K562 (cell line): ENCODE data around the gene MAP3K4. TPM values are rescaled to one million over a fixed set of nuclear protein-coding genes. Genes with fewer than 3 reads are reported as not detected.

Experiments used
- CEBPG ChIP-seq, 3 experiments: fragments of 200-800 bp in 1 of 3; sonication (Bioruptor generic) in 1 of 3; sonication (generic) in 1 of 3; formaldehyde crosslinking in 1 of 3; IDR thresholded peaks in 2 of 3; conservative IDR thresholded peaks in 1 of 3; 2 replicates each; pipeline versions ENCODE4 v1.6.1 to v1.8.0; 2016 to 2022; ENCODE audit warnings: missing compliant biosample characterization in 2 of 3, missing genetic modification characterization in 2 of 3, mild to moderate bottlenecking in 1 of 3, missing genetic modification reagents in 1 of 3
- ETV5 ChIP-seq: sonication (generic); formaldehyde crosslinking; IDR thresholded peaks from 2 replicates; pipeline ENCODE4 v1.4.0; 2020; ENCODE audit warnings: low read depth, mild to moderate bottlenecking, missing genetic modification reagents
- GTF2B ChIP-seq: IDR thresholded peaks from 2 replicates; pipeline ENCODE4 v1.6.1; 2011; ENCODE audit not compliant: insufficient read length; ENCODE audit errors: extremely low read depth
- GTF3C2 ChIP-seq: IDR thresholded peaks from 3 replicates; pipeline ENCODE4 v1.6.1; 2011; ENCODE audit warnings: borderline replicate concordance, mild to moderate bottlenecking, moderate library complexity; ENCODE audit not compliant: insufficient read length; ENCODE audit errors: extremely low read depth
- NFE2 ChIP-seq: IDR thresholded peaks from 2 replicates; pipeline ENCODE4 v1.6.1; 2014; ENCODE audit warnings: antibody characterized with exemption, low read depth
- NFRKB ChIP-seq: fragments of 450-650 bp; IDR thresholded peaks from 2 replicates; pipeline ENCODE4 v1.6.1; 2016; ENCODE audit warnings: low read depth
- RREB1 ChIP-seq: fragments of 250-450 bp; sonication (Bioruptor Pico); IDR thresholded peaks from 2 replicates; pipeline ENCODE4 v1.4.0; 2020
- SIN3A ChIP-seq, 2 experiments: fragments of 150-350 bp in 1 of 2; IDR thresholded peaks; 2 replicates each; pipeline ENCODE4 v1.6.1; 2011 to 2016; ENCODE audit warnings: borderline replicate concordance in 2 of 2, low read depth in 2 of 2, low read length in 2 of 2, mild to moderate bottlenecking in 2 of 2, moderate library complexity in 2 of 2; ENCODE audit not compliant: control insufficient read depth in 1 of 2
- SMAD4 ChIP-seq: fragments of 250-450 bp; sonication (Bioruptor Pico); conservative IDR thresholded peaks from 2 replicates; pipeline ENCODE4 v1.8.0; 2021; ENCODE audit warnings: inconsistent platforms, mild to moderate bottlenecking, moderate library complexity
- TARDBP ChIP-seq: fragments of 450-650 bp; IDR thresholded peaks from 2 replicates; pipeline ENCODE4 v1.6.1; 2016
- polyA plus RNA-seq, 8 experiments: library from polyadenylated mRNA; depleted of rRNA in 4 of 8; stranded (reverse) in 5 of 8; unstranded in 3 of 8; fragments of >200 nt; fragmentation: Nextera tagmentation in 2 of 8; fragmentation: Illumina TruSeq in 1 of 8; extraction: Ambion mirVana in 2 of 8; extraction: Trizol in 1 of 8; gene quantifications; 2 replicates each; pipeline versions ENCODE4 v1.2.1 to v1.2.3, GENCODE V29; 2011 to 2014; ENCODE audit warnings: inconsistent platforms in 1 of 8, missing spikeins in 1 of 8
- total RNA-seq, 7 experiments: library from RNA; depleted of rRNA in 6 of 7; stranded (reverse); fragments of >200 nt in 6 of 7; fragmentation: Illumina TruSeq in 2 of 7; extraction: Trizol in 2 of 7; gene quantifications; 2 replicates each; pipeline versions ENCODE4 v1.2.1 to v1.2.3, GENCODE V29; 2011 to 2021; ENCODE audit warnings: low replicate concordance in 1 of 7
- TF ChIP-seq, protein P1 (sequence below): sonication (generic); formaldehyde crosslinking; IDR thresholded peaks from 2 replicates; pipeline ENCODE4 v1.8.0; 2022; ENCODE audit warnings: mild to moderate bottlenecking, missing genetic modification reagents
- TF ChIP-seq, protein P2 (sequence below): conservative IDR thresholded peaks from 2 replicates; pipeline ENCODE4 v1.6.1; 2011; ENCODE audit warnings: low read depth, mild to moderate bottlenecking, low read length; ENCODE audit not compliant: control insufficient read depth

MAP3K4 gene
- total and polyA plus RNA-seq, 9 of the 15 experiments (the other 6 are each of a cell fraction or from before 2014, with no cell fraction given): 21.0 to 77.2 (median 48.9) TPM

DNA sequence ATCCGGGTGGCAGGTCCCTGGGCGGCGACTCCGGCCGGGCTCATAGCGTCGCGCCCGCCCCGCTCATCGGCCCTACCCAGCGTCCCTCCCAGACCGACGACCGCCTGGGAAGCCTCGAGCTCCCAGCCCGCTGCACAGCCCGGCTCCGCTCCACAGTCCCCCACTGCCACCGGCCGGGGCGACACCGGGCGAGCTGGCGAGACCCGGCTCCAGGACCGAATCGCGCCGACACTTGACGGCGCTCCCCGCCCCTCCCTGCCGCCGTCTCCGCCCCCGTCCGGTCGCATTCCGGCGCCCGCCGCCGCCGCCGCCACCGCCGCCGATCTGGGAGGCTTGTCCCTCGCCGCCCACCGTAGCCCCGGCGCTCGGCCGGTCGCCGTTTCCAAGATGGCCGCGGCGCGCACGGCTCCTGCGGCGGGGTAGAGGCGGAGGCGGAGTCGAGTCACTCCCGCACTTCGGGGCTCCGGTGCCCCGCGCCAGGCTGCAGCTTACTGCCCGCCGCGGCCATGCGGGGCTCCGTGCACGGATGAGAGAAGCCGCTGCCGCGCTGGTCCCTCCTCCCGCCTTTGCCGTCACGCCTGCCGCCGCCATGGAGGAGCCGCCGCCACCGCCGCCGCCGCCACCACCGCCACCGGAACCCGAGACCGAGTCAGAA lies at the start of gene MAP3K4 (continued):
- peak; percentile 81; the same call in 1 of the 2 replicates for TF ChIP-seq RREB1 (CRISPR knock-in tag)
- TF ChIP-seq TARDBP: peak; percentile 50; the same call in 1 of the 2 replicates
- no peak for TF ChIP-seq GTF3C2
- TF ChIP-seq NFE2: no peak; the same call in 1 of the 2 replicates
- TF ChIP-seq ETV5: peak; percentile 15; the same call in 1 of the 2 replicates
- TF ChIP-seq, protein P1, sequence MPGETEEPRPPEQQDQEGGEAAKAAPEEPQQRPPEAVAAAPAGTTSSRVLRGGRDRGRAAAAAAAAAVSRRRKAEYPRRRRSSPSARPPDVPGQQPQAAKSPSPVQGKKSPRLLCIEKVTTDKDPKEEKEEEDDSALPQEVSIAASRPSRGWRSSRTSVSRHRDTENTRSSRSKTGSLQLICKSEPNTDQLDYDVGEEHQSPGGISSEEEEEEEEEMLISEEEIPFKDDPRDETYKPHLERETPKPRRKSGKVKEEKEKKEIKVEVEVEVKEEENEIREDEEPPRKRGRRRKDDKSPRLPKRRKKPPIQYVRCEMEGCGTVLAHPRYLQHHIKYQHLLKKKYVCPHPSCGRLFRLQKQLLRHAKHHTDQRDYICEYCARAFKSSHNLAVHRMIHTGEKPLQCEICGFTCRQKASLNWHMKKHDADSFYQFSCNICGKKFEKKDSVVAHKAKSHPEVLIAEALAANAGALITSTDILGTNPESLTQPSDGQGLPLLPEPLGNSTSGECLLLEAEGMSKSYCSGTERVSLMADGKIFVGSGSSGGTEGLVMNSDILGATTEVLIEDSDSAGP (CRISPR knock-in tag): peak; percentile 59
- peak; percentile 10; the same call in 1 of the 2 replicates for TF ChIP-seq CEBPG (CRISPR knock-in tag; IDR thresholded peaks at IDR 0.05)
- TF ChIP-seq CEBPG (tag; conservative IDR thresholded peaks at IDR 0.05 in 1 of 2, IDR thresholded peaks at IDR 0.05 in 1 of 2): no peak; a peak in 1 of 4 replicates
- TF ChIP-seq, protein P2, sequence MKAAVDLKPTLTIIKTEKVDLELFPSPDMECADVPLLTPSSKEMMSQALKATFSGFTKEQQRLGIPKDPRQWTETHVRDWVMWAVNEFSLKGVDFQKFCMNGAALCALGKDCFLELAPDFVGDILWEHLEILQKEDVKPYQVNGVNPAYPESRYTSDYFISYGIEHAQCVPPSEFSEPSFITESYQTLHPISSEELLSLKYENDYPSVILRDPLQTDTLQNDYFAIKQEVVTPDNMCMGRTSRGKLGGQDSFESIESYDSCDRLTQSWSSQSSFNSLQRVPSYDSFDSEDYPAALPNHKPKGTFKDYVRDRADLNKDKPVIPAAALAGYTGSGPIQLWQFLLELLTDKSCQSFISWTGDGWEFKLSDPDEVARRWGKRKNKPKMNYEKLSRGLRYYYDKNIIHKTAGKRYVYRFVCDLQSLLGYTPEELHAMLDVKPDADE: peak; percentile 19; the same call in 1 of the 2 replicates
- TF ChIP-seq GTF2B: peak; percentile 10
- peak; percentile 74; the same call in 1 of the 2 replicates for TF ChIP-seq NFRKB
- peak; percentile 97 for TF ChIP-seq SMAD4 (CRISPR knock-in tag)
- peak in 1 of 2 experiments; percentile 31; a peak in 2 of 4 replicates for TF ChIP-seq SIN3A (IDR thresholded peaks at IDR 0.05; ENCODE audit: borderline replicate concordance in 2 of 2, control insufficient read depth in 1 of 2, low read depth in 2 of 2, low read length in 2 of 2)
